Adrenal gland (tissue), 12 donors: ENCODE data around the gene ATP9A. TPM values are rescaled to one million over a fixed set of nuclear protein-coding genes. Genes with fewer than 3 reads are reported as not detected.

Experiments
- DNase-seq, 7 donors: peaks; one replicate each; pipeline ENCODE4 v3.0.0-alpha.2; 2019 to 2020
- H3K27ac ChIP-seq, 5 donors: fragments of 200-600 bp; sonication (generic) in 4 of 5; 1 replicate in 3 of 5; 2 replicates in 2 of 5; pipeline versions ENCODE4 v1.5.1 to v1.8.0; 2016 to 2020; ENCODE audit warnings: mild to moderate bottlenecking in 1 of 5
- H3K27me3 ChIP-seq: fragments of 200-600 bp; 2 replicates; pipeline ENCODE4 v1.8.0; 2021
- H3K36me3 ChIP-seq, 2 donors: fragments of 200-600 bp; replicated peaks in 1 of 2; 1 replicate in 1 of 2; 2 replicates in 1 of 2; pipeline versions ENCODE4 v1.5.1 to v1.8.0; 2018 to 2022
- H3K4me1 ChIP-seq, 2 donors: fragments of 200-600 bp; replicated peaks in 1 of 2; 1 replicate in 1 of 2; 2 replicates in 1 of 2; pipeline versions ENCODE4 v1.5.1 to v1.8.0; 2018 to 2021
- H3K4me3 ChIP-seq, 4 donors: fragments of 200-600 bp; sonication (generic) in 3 of 4; one replicate each; pipeline ENCODE4 v1.5.1; 2016 to 2018
- H3K9me3 ChIP-seq, 3 donors: fragments of 200-600 bp; sonication (generic) in 1 of 3; replicated peaks in 1 of 3; 1 replicate in 2 of 3; 2 replicates in 1 of 3; pipeline versions ENCODE4 v1.5.1 to v1.8.0; 2016 to 2021
- CTCF ChIP-seq, 6 experiments: fragments of 450-650 bp in 4 of 6; fragments of 200-600 bp in 2 of 6; sonication (generic) in 1 of 6; IDR thresholded peaks; 1 replicate in 5 of 6; 2 replicates in 1 of 6; pipeline versions ENCODE4 v1.5.1 to v1.8.0; 2016 to 2021; ENCODE audit warnings: antibody characterized with exemption in 6 of 6, mild to moderate bottlenecking in 2 of 6, moderate library complexity in 1 of 6
- POLR2A ChIP-seq, 2 donors: fragments of 450-650 bp; IDR thresholded peaks; one replicate each; pipeline ENCODE4 v1.6.1; 2017; ENCODE audit warnings: antibody characterized with exemption in 2 of 2, mild to moderate bottlenecking in 2 of 2, moderate library complexity in 1 of 2
- WGBS, 4 donors: extraction: QIAGEN DNeasy Blood & Tissue Kit in 2 of 4; methylation state at CpG; one replicate each; pipeline versions ENCODE4 v1.1.5 to v1.1.7; 2013 to 2017; 5-methylcytosine and 5-hydroxymethylcytosine counted together
- intact Hi-C, 2 donors: fragments of 100-400 bp; cut with DNase I; formaldehyde crosslinking; loops; one replicate each; pipeline versions ENCODE4 v1.14.1 to v1.15.0; 2022 to 2023
- polyA plus RNA-seq, 3 donors: library from polyadenylated mRNA; stranded (reverse); fragments of 200-250 nt in 2 of 3; fragments of 350-450 nt in 1 of 3; fragmentation: Illumina TruSeq in 1 of 3; extraction: RNeasy Lipid Tissue Mini Kit (QIAGEN cat#74804) in 1 of 3; gene quantifications; one replicate each; pipeline ENCODE4 v1.2.3, GENCODE V29; 2013 to 2014
- total RNA-seq, 9 donors: library from RNA; depleted of rRNA in 4 of 9; stranded (reverse); fragments of >200 nt in 4 of 9; fragments of 120-200 nt in 1 of 9; fragmentation: NEBNext Ultra II Directional in 1 of 9; extraction: Animal tissue kit (Norgen Biotek cat#: 25700) in 1 of 9; gene quantifications; one replicate each; pipeline versions ENCODE4 v1.1.0 to v1.2.4, GENCODE V29; 2013 to 2023
- donor health status: healthy with polysubstance abuse.
- donor health status: Bipolar disorder and iron deficiency.
- donor health status: DM: yes; HTN: yes; CAD: no.
- donor health status: DM: no; HTN: no; CAD: no.
- donor health status: DM: no; HTN: no; CAD: no.
- donor health status: DM: yes; HTN: yes; CAD: no.

ATP9A gene
- total and polyA plus RNA-seq, 12 donors, result 3.7 to 34.5 (median 16.7) TPM

GRCh38 chr20:51593584-51593983 is 174.6 kb downstream of the ATP9A start:
- H3K36me3 ChIP-seq, result no peaks in the 10 kb centered on the region
- no peak overlapping the region for H3K4me3 ChIP-seq
- WGBS, 4 donors, result 86 to 94% (median 92%) methylated on average over 2 of the region's 2 CpGs
- no peaks in the 10 kb centered on the region for H3K9me3 ChIP-seq
- intact Hi-C loops, result loop anchor here in 1 of 2 donors (10.0 kb wide), 1 partner anchor 599 kb away; no protein-coding TSS in a partner anchor
- TF ChIP-seq CTCF (IDR thresholded peaks at IDR 0.05) (no peak), POLR2A (IDR thresholded peaks at IDR 0.05) (no peak)
- DNase-seq, result no peak
- H3K27me3 ChIP-seq, result no peaks in the 10 kb centered on the region
- H3K4me1 ChIP-seq, result no peaks in the 10 kb centered on the region
- H3K27ac ChIP-seq, result no peak overlapping the region

- no peaks in the 10 kb centered on the region for H3K36me3 ChIP-seq
- no peak for DNase-seq
- TF ChIP-seq POLR2A (IDR thresholded peaks at IDR 0.05), result no peak
- TF ChIP-seq CTCF (IDR thresholded peaks at IDR 0.05), result no peak
- H3K27me3 ChIP-seq, result no peaks in the 10 kb centered on the region
- H3K4me1 ChIP-seq, result no peaks in the 10 kb centered on the region
- H3K4me3 ChIP-seq, result no peak overlapping the region
- no peaks in the 10 kb centered on the region for H3K9me3 ChIP-seq
- no peak overlapping the region for H3K27ac ChIP-seq
- 89 to 93% (median 91%) methylated on average over 8 of the region's 8 CpGs for WGBS, 4 donors
- intact Hi-C loops, result loop anchor here in 1 of 2 donors (10.0 kb wide), 1 partner anchor 598 kb away; no protein-coding TSS in a partner anchor
Measured at GRCh38 chr20:51592564-51592963, 175.6 kb downstream of the ATP9A start.

GRCh38 chr20:51591871-51592270 is 176.3 kb downstream of the ATP9A start:
- no peak overlapping the region for H3K27ac ChIP-seq
- no peak overlapping the region for H3K4me3 ChIP-seq
- H3K9me3 ChIP-seq, result no peaks in the 10 kb centered on the region
- no peak for DNase-seq
- intact Hi-C loops, result loop anchor here in 1 of 2 donors (10.0 kb wide), 1 partner anchor 597 kb away; no protein-coding TSS in a partner anchor
- H3K36me3 ChIP-seq, result no peaks in the 10 kb centered on the region
- TF ChIP-seq POLR2A (IDR thresholded peaks at IDR 0.05), result no peak
- no peak for TF ChIP-seq CTCF (IDR thresholded peaks at IDR 0.05)
- WGBS, 4 donors, result 87 to 94% (median 92%) methylated on average over 10 of the region's 10 CpGs
- no peaks in the 10 kb centered on the region for H3K4me1 ChIP-seq
- H3K27me3 ChIP-seq, result no peaks in the 10 kb centered on the region

GRCh38 chr20:51588762-51589161 is 179.4 kb downstream of the ATP9A start:
- Histone ChIP-seq H3K27ac (no peak overlapping the region), H3K9me3 (no peaks in the 10 kb centered on the region), H3K27me3 (no peaks in the 10 kb centered on the region), H3K36me3 (no peaks in the 10 kb centered on the region), H3K4me1 (no peaks in the 10 kb centered on the region), H3K4me3 (no peak overlapping the region)
- intact Hi-C loops, result no loop called here
- DNase-seq, result no peak
- TF ChIP-seq CTCF (IDR thresholded peaks at IDR 0.05) (no peak), POLR2A (IDR thresholded peaks at IDR 0.05) (no peak)
- WGBS, 4 donors, result 61 to 72% (median 70%) methylated on average over 3 of the region's 3 CpGs
